ENCODE data around the gene MTX2.

Gene MTX2

GRCh38 chr2:176283291-176284068 lies 14.2 kb downstream of the MTX2 start:
- peak; percentile 21 for DNase-seq (ENCODE audit: low read depth, low spot score)
- no peak overlapping the region for H3K4me3 ChIP-seq (ENCODE audit: low read depth, low read length)
- in situ Hi-C loops (cut with HindIII; ENCODE audit: low sequenced_read_pairs): no loop called here
- no peak for TF ChIP-seq CTCF (IDR thresholded peaks at IDR 0.05; ENCODE audit: low read depth, low read length)

- H3K4me3 ChIP-seq (ENCODE audit: low read depth, low read length): no peak overlapping the region
- in situ Hi-C loops (cut with HindIII; ENCODE audit: low sequenced_read_pairs): no loop called here
- DNase-seq (ENCODE audit: low read depth, low spot score): no peak
- TF ChIP-seq CTCF (IDR thresholded peaks at IDR 0.05; ENCODE audit: low read depth, low read length): no peak
These were observed 15.3 kb downstream of the MTX2 start for GRCh38 chr2:176284461-176285049.

GRCh38 chr2:176285321-176285720 lies 16.1 kb downstream of the MTX2 start:
- no peak overlapping the region for H3K4me3 ChIP-seq (ENCODE audit: low read depth, low read length)
- no peak for TF ChIP-seq CTCF (IDR thresholded peaks at IDR 0.05; ENCODE audit: low read depth, low read length)
- in situ Hi-C loops (cut with HindIII; ENCODE audit: low sequenced_read_pairs): no loop called here
- no peak for DNase-seq (ENCODE audit: low read depth, low spot score)

GRCh38 chr2:176291335-176291734 lies 22.1 kb downstream of the MTX2 start:
- in situ Hi-C loops (cut with HindIII; ENCODE audit: low sequenced_read_pairs): no loop called here
- TF ChIP-seq CTCF (IDR thresholded peaks at IDR 0.05; ENCODE audit: low read depth, low read length): no peak
- DNase-seq (ENCODE audit: low read depth, low spot score): no peak

GRCh38 chr2:176291809-176292283 lies 22.6 kb downstream of the MTX2 start:
- TF ChIP-seq CTCF (IDR thresholded peaks at IDR 0.05; ENCODE audit: low read depth, low read length): no peak
- in situ Hi-C loops (cut with HindIII; ENCODE audit: low sequenced_read_pairs): no loop called here
- DNase-seq (ENCODE audit: low read depth, low spot score): no peak
- no peak overlapping the region for H3K4me3 ChIP-seq (ENCODE audit: low read depth, low read length)

More at GRCh38 chr2:176291335-176291734, 22.1 kb downstream of the MTX2 start:
- no peak overlapping the region for H3K4me3 ChIP-seq (ENCODE audit: low read depth, low read length)

GRCh38 chr2:176292608-176293007 lies 23.4 kb downstream of the MTX2 start:
- DNase-seq (ENCODE audit: low read depth, low spot score): no peak
- TF ChIP-seq CTCF (IDR thresholded peaks at IDR 0.05; ENCODE audit: low read depth, low read length): no peak
- no peak overlapping the region for H3K4me3 ChIP-seq (ENCODE audit: low read depth, low read length)
- in situ Hi-C loops (cut with HindIII; ENCODE audit: low sequenced_read_pairs): no loop called here
